Measurements from ENCODE around the gene CCDC63.

The CCDC63 gene

GRCh38 chr12:110931315-110931728 lies 84.5 kb downstream of the CCDC63 start:
- no peak for TF ChIP-seq CTCF (IDR thresholded peaks at IDR 0.05; ENCODE audit: insufficient read depth, low read depth, low read length, missing control alignments)
- no peak for DNase-seq (ENCODE audit: low read depth)

GRCh38 chr12:110932046-110932445 lies 85.3 kb downstream of the CCDC63 start:
- H3K4me3 ChIP-seq (ENCODE audit: low read length), result no peak overlapping the region
- no peak for DNase-seq (ENCODE audit: low read depth)
- peak; percentile 25 for TF ChIP-seq CTCF (IDR thresholded peaks at IDR 0.05; ENCODE audit: insufficient read depth, low read depth, low read length, missing control alignments)

More at GRCh38 chr12:110931315-110931728, 84.5 kb downstream of the CCDC63 start:
- H3K4me3 ChIP-seq (ENCODE audit: low read length), result no peak overlapping the region

GRCh38 chr12:110933326-110933974 lies 86.7 kb downstream of the CCDC63 start:
- H3K4me3 ChIP-seq (ENCODE audit: low read length), result no peak overlapping the region
- no peak for TF ChIP-seq CTCF (IDR thresholded peaks at IDR 0.05; ENCODE audit: insufficient read depth, low read depth, low read length, missing control alignments)
- no peak for DNase-seq (ENCODE audit: low read depth)

- DNase-seq (ENCODE audit: low read depth), result peak; percentile 91
Measured at GRCh38 chr12:110934093-110934852, 87.5 kb downstream of the CCDC63 start.

GRCh38 chr12:110935588-110935987 lies 88.8 kb downstream of the CCDC63 start:
- no peak overlapping the region for H3K4me3 ChIP-seq (ENCODE audit: low read length)
- DNase-seq (ENCODE audit: low read depth), result peak; percentile 82
- no peak for TF ChIP-seq CTCF (IDR thresholded peaks at IDR 0.05; ENCODE audit: insufficient read depth, low read depth, low read length, missing control alignments)

More at GRCh38 chr12:110934093-110934852, 87.5 kb downstream of the CCDC63 start:
- no peak overlapping the region for H3K4me3 ChIP-seq (ENCODE audit: low read length)
- no peak for TF ChIP-seq CTCF (IDR thresholded peaks at IDR 0.05; ENCODE audit: insufficient read depth, low read depth, low read length, missing control alignments)

GRCh38 chr12:110936367-110937103 lies 89.7 kb downstream of the CCDC63 start:
- H3K4me3 ChIP-seq (ENCODE audit: low read length), result no peak overlapping the region
- no peak for TF ChIP-seq CTCF (IDR thresholded peaks at IDR 0.05; ENCODE audit: insufficient read depth, low read depth, low read length, missing control alignments)
- no peak for DNase-seq (ENCODE audit: low read depth)

All from epithelial cell of esophagus (primary cell).